ENCODE measurements around the gene CCDC102A.

CCDC102A gene

DNA sequence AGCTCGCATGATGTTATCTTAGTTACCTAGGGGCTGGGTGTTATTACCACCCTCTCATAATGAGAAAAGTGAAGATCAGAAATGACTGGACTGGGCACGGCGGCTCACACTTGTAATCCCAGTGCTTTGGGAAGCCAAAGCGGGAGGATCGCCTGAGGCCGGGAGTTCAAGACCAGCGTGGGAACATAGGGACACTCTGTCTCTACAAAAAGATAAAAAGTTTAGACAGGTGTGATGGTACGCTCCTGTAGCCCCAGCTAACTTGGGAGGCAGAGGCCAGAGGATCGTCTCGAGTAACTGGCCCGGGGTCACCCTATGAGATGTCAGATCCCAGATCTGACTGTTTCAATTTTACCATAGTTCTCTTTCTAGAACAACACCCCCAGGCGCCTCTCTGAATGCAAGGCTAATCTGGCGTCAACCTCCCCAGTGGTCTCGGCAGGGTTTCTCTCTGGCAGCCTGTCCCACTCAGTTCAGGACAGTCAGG, 1.9 kb upstream of the CCDC102A start:
- peak; percentile 23 to 47 for DNase-seq (ENCODE audit: extremely low read depth in 1 of 2, low read depth in 1 of 2)

DNA sequence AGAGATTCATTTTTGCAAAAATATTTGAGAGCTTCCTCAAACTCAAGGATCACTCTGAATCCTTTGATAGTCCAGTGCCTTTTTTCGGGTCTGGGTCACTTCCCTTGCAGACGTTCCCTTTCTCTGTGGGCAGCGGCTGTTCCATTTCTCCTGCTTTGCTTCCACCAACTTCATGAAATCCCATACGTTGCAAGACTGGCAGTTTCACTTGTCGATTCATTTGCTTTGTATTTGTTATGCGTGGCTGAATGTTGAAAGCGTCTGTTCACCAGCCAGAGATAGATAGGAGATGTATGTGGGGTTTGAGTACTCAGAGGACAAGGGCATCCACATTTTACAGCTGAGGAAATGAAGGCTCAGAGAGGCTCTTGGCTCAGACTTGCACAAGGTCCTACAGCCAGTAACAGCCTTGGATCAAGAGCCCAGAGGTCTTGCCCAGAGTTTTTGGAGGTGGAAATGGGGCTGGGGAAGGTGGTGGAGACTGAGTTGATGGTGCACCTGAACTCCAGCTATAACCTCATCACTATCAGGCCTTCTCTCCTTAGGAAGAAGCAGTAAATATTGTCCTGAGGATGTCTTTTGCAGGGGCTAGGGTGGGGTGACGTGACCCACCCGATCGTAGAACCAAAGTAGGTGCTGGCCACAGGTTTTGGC, 1.3 kb upstream of the CCDC102A start:
- no peak for DNase-seq (ENCODE audit: extremely low read depth in 1 of 2, low read depth in 1 of 2)

DNA sequence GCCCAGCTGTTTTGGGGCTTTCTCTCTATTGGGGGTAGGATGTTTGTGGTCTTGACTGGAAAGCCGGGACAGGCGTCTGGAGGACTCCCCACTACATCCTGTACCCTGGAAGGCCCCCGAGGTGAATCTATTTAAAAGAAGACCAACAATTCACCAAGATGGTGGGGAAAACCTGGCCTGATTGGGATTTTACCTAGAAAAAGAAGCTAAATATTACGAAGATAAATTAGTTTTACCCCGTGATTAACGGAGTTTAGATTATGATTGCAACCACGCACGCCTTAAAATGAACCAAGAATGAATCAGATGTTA, 779 bp upstream of the CCDC102A start:
- peak in 1 of 2 donors; percentile 51 for DNase-seq (ENCODE audit: extremely low read depth in 1 of 2, low read depth in 1 of 2)

DNA sequence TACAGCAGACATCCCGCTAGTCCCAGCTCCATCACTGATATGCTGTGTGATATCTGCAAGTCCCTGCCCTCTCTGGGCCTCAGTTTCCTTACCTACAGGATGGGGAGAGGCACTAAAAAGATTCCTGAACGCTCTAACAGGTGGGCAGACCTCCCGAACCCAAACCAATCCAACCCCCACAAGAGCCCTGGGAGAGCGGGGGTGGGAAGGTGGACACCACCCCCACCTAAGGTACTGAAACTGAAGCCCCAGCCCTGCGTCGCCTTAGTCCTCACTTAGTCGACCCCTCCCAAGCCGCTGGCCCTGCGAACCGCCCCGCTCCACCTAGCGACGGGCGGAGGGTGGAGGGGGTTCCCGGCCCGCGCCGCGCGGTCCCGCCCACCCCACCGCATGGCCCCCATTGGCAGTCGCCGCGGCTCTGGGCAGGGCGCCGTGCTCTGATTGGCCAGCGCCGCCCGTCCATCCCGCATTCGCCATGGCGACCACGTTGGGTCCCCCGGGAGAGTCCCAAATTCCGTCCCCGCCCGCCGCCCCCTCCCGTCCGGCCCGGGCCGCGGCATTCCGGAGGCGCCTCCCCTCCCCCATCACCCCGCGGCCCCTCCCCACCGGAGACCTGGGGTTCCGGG, 578 bp downstream of the CCDC102A start:
- peak; percentile 91 to 92 for DNase-seq (ENCODE audit: extremely low read depth in 1 of 2, low read depth in 1 of 2)

DNA sequence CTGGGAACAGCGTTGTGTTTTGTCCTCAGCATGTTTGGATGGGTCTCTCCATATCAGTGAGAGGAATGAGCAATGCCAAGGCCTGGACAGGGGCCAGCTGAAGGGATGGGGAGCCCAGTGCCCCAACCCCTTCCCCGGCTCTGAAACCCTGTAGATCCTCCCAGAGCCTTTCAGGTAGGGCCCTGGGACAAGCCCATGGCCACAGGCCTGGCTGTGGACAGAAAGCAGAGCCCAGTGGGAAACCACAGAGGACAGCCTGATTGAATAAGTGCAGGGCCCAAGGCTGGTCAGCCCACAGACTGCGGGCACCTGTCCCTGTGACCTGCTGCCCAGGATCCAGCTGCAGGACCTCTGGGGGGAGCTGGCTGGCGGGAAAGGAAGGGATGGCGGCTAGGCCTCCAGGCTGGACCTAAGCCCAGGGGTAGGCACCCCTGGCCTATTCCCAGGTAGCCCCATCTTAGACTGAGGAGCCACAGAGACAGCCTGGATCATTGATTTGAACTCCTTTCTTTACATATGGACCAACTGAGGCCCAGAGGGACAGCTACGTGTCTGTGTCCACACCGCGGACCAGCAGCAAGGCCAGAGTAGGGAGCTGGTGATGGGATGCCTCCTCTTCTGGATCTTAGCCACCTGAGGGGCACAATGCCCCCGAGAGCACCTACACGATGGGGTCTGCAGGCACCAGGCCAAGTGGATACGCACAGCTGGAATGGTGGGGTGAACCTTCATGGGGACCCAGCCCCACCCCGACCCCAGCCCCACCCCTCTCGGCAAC, 1.3 kb downstream of the CCDC102A start:
- no peak for DNase-seq (ENCODE audit: extremely low read depth in 1 of 2, low read depth in 1 of 2)

DNA sequence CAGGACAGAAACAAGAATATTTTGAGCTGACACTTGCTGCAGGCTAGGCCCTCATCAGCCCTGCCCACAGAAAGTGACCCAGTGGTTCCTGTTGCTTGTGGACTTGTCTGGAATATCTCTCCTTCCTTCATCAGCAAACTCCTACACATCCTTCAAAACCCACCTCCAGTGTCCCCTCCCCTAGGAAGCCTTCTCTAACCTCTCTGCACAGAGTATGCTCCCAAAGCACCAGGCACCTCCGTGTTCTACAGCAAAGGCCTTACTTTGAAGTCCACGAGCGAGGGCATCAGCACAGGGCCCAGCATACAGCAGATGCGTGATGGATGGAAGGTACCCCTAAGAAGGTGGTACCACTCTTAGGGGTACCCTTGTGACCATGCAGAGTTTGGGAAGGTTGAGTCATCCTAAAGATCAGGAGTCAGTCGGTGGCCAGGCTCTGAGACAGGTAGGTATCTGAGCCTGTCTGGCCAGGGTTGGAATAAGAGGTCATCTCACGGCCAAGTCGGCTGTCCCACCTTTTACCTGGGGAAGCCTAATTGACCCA, 2.0 kb downstream of the CCDC102A start:
- DNase-seq (ENCODE audit: extremely low read depth in 1 of 2, low read depth in 1 of 2) = no peak

DNA sequence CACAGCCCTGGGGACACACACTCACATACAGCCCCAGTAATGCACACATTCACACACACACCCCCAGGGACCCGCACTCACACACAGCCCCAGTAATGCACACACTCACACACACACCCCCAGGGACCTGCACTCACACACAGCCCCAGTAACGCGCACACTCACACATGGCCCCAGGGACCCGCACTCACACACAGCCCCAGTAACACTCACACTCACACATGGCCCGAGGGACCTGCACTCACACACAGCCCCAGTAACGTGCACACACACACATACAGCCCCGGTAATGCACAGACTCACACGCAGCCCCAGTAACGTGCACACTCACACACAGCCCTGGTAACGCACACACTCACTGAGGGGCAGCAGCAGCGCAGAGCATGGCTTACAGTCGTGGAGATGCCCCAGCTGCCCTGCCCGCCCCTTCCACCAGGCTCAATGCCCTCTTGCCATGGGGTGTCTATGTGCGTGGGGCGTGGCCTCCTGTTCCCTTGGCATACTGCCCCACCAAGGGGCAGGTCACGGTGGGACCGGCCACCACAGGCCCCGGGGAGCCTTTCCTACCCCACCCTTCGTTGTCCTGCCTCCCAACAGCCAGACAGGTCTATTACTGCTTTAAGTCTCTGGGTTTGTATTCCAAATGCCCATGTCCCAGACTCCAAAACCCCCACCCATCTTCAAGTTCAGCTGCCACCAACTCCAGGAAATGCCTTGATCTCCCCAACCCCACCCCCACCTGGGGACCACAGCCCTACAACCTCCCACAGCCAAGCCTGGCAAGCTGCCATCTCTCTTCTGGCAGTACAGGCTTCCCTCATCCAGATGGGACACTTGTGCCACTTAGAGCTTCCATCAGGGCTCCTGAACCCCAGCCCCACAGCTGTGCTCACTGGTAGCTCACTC, 2.7 kb downstream of the CCDC102A start:
- no peak for DNase-seq (ENCODE audit: extremely low read depth in 1 of 2, low read depth in 1 of 2)

DNA sequence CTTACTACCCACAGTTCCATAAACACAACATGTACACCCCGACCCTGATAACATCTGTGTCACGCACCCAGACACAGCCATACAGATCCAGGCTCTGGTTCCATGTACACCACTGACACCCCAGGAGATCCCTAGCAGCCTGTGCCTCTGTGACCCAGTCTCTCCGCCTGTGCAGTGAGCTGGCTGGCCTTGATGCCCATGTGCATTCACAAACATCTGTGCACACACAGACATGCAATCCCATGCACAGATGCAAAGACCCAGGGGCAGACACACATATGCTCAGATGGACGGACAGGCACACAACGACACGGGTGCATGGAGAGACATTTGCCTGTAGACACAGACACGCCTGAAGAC, 4.1 kb downstream of the CCDC102A start:
- DNase-seq (ENCODE audit: extremely low read depth in 1 of 2, low read depth in 1 of 2) = no peak

DNA sequence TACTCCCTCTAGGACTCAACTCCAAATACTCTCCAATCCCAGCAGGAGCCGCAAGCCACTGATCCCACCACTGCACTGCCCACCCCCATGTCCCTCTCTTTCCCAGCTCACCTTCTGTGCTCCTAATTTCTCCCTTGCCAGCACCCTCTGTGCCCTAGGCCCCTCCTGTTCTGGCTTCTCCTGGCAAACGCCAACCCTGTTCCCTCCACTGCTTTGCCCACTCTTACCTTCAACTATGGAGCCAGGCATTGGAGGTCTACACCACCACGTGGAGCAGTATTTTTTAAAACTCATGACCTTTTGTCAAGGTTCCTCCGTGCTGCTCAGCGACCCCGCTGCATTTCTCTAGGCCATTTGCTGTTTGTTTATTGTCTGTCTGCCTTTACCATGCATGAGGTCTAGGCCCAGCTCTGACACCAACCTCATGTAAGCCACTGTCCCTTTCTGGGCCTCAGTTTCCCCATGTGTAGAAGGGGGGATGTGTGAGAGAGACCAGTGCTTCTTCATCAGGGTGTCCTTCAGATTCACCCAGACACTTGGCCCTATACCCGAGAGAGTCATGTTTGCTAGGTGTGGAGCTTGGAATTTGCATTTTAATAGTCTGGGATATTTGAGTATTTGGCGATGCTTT, 4.6 kb downstream of the CCDC102A start:
- no peak for DNase-seq (ENCODE audit: extremely low read depth in 1 of 2, low read depth in 1 of 2)

DNA sequence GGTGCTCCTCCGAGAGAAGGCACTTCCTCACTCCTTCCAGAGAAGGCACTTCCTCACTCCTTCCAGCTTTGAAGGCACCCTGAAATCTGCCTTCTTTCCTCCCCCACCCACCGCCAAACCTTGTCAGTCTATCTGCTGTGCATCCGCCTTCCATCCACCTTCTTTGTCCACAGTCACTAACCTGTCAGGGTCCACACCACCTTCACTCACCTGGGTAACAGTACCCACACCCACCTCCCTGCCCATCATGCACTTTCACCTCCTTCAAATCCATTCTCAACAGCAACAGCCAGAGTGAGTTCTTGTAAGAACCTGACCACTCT, 5.2 kb downstream of the CCDC102A start:
- no peak for DNase-seq (ENCODE audit: extremely low read depth in 1 of 2, low read depth in 1 of 2)

DNA sequence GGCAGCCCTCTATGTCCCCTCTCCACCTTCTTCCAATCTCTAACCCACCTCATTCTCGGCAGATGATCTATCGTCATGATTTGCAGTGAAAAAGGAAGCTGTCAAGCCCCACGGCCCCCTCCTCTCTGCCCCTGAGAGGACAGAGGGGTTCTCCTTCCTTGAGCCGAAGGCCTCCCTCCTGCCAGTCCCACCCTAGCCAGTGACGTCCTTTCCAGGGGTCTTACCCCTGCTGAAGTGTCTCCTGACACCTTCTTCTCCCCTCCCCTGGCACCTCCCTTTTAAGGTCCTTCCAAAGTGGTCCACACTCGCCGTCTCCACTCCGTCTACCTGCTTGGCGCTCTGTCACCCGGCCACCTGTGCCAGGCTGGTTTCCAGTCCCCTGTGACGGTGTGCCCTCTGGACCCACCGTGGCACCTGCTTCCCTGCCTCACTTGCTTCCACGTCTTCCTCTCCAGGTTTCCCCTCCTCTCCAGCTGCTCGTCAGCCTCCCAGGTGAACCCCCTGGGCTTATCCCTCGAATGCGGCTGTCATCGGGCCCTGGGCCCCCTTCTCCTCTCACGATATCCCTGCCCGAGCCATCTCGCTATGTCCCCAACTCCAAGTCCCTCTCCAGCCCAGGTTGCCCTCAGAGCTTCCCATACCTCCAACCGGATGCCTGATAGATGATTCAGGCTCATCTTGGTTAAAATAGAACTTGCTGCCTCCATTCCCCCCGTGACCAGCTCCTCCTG, 5.7 kb downstream of the CCDC102A start:
- DNase-seq (ENCODE audit: extremely low read depth in 1 of 2, low read depth in 1 of 2) = no peak

DNA sequence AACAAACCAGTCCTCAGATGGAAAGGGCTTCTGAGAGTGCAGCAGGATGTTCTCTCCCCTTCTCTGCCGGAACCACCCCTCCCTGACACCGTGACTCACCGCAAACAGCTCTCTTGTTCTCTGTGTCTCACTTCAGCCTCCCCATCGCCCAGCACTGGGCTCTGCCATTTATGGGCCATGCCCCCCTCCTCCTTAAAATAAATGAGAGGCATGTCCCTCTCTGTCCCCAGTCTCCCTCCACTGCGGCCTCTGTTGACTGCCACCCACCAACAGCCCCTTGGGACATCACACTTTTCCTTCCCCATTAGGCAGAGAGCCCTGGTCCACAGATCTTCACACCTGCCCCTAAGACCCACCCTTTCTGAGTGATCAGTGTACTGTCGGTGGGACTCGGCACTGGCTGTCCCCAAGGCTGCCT, 6.3 kb downstream of the CCDC102A start:
- peak; percentile 50 to 75 for DNase-seq (ENCODE audit: extremely low read depth in 1 of 2, low read depth in 1 of 2)

DNA sequence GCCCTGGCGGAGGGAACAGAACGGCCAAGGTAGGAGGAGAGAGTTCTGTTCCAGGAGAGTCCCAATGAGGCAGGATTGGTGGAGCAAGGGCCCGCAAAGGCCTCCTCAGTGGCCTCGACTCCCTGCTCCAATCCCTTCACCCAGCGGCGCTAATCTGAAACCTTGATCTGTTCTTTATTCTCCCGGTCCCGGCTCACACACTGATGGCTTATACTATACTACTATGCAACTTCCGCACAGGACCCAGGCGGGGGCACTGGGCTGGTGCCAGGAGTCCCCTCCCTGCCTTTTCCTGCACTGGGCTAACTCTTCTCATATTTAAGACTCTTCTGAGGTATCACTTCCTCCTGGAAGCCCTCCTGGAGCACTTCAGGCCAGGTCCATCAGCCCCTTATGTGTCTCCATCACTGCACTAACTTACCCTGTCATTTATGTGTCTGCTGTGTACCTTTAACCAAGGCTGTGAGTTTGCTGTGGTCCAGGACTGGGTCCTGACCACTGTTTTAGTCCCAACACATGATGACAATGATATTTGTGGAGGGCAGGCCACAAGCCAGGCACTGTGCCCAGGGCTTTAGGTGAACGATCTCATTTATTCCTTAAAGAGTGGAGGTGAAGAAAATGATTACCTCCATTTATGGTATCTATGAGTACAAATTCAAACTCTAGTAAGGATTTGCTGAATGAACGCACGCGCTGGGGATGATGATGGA, 6.8 kb downstream of the CCDC102A start:
- no peak for DNase-seq (ENCODE audit: extremely low read depth in 1 of 2, low read depth in 1 of 2)

DNA sequence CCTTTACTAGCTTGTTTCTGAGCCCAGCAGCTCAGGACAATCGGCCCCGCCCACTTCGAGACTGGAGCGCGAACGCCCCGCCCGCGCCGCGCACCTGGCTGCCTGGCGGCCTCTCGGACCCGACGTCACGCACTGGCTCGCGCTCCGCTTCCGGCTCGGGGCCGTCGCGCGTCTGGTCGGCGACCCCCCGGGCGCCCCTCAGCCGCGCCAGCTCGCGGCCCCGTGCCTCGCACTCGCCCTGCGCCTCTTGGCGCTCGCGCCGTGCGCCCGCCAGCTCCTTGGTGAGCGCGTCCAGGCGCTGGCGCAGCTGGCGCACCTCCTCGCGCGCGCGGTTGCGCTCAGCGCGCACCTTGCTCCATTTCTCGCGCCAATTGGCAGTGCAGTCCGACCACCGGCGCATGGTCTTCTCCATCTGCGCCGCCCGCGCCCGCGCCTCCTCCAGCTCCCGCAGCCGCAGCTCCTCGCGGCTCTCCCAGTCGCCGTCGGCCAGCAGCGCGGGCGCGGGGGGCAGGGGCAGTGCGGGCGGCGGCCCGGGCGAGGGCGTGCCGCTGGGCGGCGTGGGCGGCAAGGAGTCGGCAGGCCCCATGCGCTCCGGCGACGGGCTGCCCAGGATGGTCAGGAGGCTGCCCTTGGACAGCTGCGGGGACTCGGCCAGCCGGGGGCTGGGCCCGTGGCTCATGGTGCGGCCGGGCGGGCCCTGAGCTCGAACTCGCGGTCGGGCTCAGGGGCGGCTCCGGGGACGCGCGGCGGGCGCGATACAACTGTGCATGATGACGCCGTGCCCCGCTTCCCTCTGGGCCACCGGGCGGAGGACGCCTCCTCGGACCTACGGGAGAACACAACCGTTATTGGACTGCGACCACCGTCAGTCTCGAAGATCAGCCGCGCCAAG, 7.6 kb downstream of the CCDC102A start:
- DNase-seq (ENCODE audit: extremely low read depth in 1 of 2, low read depth in 1 of 2) = no peak

DNA sequence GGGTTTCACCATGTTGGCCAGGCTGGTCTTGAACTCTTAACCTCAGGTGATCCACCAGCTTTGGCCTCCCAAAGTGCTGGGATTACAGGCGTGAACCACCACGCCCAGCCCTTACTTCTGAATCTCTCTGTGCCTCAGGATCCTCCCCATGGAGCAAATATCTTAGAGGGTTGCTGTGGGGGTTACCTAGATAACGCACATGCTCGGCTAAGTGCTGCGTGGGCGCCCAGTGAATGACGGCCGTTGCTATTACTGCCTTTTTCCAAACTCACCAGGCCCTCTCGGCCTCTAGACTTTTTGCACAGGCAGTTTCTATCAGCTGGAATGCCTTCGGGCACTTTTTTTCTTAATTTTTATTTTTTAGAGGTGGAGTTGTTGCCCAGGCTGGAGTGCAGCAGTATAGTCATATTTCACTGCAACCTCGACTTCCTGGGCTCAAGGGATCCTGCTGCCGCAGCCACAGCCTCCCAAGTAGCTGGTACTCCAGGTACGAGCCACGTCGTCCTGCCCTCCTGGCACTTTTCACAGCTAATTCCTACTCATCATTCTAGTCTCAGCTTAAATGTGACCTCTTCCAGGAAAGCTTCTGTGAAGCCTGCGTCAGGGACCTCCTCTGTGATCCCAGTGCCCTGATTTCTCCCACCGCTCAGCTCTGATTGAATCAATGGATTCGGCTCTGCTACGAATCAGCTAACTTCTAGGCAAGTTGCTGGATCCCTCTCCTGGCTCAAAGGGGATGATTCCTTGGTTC, 8.6 kb downstream of the CCDC102A start:
- DNase-seq (ENCODE audit: extremely low read depth in 1 of 2, low read depth in 1 of 2) = no peak

DNA sequence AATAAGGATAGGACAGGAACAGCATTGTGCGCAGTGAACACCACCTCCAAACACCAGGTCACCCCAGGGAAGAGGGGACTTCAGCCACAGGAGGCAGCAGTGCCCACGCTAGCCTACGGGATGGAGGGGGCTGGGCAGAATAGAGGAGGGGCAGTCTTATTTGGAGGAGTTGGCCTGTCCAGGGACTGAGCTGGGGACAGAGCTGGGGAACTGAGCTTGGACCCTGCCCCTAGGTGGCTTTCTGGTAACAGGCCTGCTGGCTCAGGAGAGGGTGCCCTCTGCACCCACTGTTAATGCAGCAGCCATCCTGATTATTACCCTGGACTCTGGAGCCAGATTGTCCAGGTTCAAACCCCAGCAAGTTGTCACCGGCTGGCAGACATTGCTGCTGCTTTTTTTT, 9.3 kb downstream of the CCDC102A start:
- DNase-seq (ENCODE audit: extremely low read depth in 1 of 2, low read depth in 1 of 2) = no peak

DNA sequence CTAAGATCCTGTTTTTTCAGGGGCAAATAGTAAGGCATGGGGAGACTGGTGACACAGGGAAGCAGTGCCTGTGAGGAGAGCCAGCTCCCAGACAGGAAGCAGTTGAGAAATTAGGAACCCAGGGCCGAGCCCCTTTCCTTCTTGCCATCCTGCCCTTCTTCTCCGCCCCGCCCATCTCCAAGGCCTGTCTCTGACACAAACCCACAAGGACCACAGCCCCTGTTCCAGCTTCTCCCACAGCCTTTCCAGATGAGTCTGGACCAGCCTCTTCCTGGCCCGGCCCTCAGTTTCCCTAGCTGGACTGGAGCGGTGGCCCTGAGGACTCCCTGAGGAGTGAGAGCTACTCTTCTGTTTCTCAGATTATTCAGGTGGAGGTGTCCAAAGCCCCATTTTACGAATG, 9.9 kb downstream of the CCDC102A start:
- no peak for DNase-seq (ENCODE audit: extremely low read depth in 1 of 2, low read depth in 1 of 2)

DNA sequence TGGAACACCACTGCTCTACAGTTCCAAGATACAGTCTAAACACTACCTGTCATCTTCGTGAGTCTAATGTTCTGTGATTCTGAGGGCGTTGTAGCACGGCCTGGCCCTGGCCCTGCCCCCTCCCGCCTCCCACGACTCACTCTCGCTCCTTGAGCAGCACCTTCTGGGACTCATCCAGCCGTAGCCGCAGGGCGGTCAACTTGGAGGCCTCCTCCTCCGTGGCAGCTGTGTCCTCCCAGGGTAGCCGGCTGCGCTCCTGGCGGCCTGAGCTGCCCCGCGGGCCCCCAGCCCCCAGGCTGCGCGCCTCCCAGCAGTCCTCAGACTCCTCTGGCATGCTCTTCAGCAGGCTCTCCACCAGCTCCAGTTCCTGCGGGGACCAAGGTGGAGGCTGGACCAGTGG, 10.6 kb downstream of the CCDC102A start:
- DNase-seq (ENCODE audit: extremely low read depth in 1 of 2, low read depth in 1 of 2) = no peak
